GM23248 (cell line): Measurements from ENCODE around the gene KCTD12. TPM values are rescaled to one million over a fixed set of nuclear protein-coding genes. Genes with fewer than 3 reads are reported as not detected.
A peak's percentile ranks its signal among the peaks of the same experiment; 100 is the strongest.

Source experiments
- DNase-seq: peaks from one replicate; pipeline ENCODE4 v3.0.0-alpha.2; 2015
- H2AFZ ChIP-seq: fragments of 200-600 bp; sonication (generic); 2 replicates; pipeline ENCODE4 v1.6.1; 2016; ENCODE audit warnings: antibody characterized with exemption
- H3F3A ChIP-seq: fragments of 200-600 bp; sonication (generic); 2 replicates; pipeline ENCODE4 v1.6.1; 2016; ENCODE audit warnings: mild to moderate bottlenecking, antibody characterized with exemption, mixed run types; ENCODE audit not compliant: insufficient read depth
- H3K27ac ChIP-seq: fragments of 200-600 bp; sonication (generic); 2 replicates; pipeline ENCODE4 v1.5.1; 2016; ENCODE audit warnings: mild to moderate bottlenecking
- H3K27me3 ChIP-seq: fragments of 200-600 bp; sonication (generic); replicated peaks from 2 replicates; pipeline ENCODE4 v1.6.1; 2016; ENCODE audit warnings: mild to moderate bottlenecking; ENCODE audit not compliant: insufficient read depth
- H3K36me3 ChIP-seq: fragments of 200-600 bp; sonication (generic); 2 replicates; pipeline ENCODE4 v1.6.1; 2016; ENCODE audit warnings: low read depth, mild to moderate bottlenecking
- H3K4me1 ChIP-seq: fragments of 200-600 bp; sonication (generic); 2 replicates; pipeline ENCODE4 v1.6.1; 2016; ENCODE audit warnings: mild to moderate bottlenecking; ENCODE audit not compliant: insufficient read depth
- H3K4me2 ChIP-seq: fragments of 200-600 bp; sonication (generic); one replicate; pipeline ENCODE4 v1.6.1; 2016; ENCODE audit warnings: mild to moderate bottlenecking; ENCODE audit not compliant: unreplicated experiment
- H3K4me3 ChIP-seq: fragments of 200-600 bp; sonication (generic); 2 replicates; pipeline ENCODE4 v1.5.1; 2016; ENCODE audit warnings: mild to moderate bottlenecking
- H3K79me2 ChIP-seq: fragments of 200-600 bp; sonication (generic); 2 replicates; pipeline ENCODE4 v1.6.1; 2016; ENCODE audit warnings: mild to moderate bottlenecking; ENCODE audit not compliant: insufficient read depth
- H3K9ac ChIP-seq: fragments of 200-600 bp; sonication (generic); 2 replicates; pipeline ENCODE4 v1.6.1; 2016; ENCODE audit warnings: mild to moderate bottlenecking
- H3K9me2 ChIP-seq: fragments of 200-600 bp; sonication (generic); 2 replicates; pipeline ENCODE4 v1.6.1; 2016; ENCODE audit warnings: mixed run types, mild to moderate bottlenecking, moderate library complexity; ENCODE audit not compliant: insufficient read depth
- H3K9me3 ChIP-seq: fragments of 200-600 bp; sonication (generic); one replicate; pipeline ENCODE4 v1.6.1; 2017; ENCODE audit warnings: low read depth
- H4K20me1 ChIP-seq: fragments of 200-600 bp; sonication (generic); 2 replicates; pipeline ENCODE4 v1.6.0; 2016; ENCODE audit not compliant: insufficient read depth
- EZH2 ChIP-seq: fragments of 200-600 bp; sonication (generic); IDR thresholded peaks from 2 replicates; pipeline ENCODE4 v1.6.1; 2018; ENCODE audit warnings: antibody characterized with exemption, mild to moderate bottlenecking; ENCODE audit not compliant: insufficient read depth, poor library complexity, severe bottlenecking
- EZH2phosphoT487 ChIP-seq: fragments of 200-600 bp; sonication (generic); IDR thresholded peaks from 2 replicates; pipeline ENCODE4 v1.6.1; 2018; ENCODE audit warnings: antibody characterized with exemption, moderate library complexity, mild to moderate bottlenecking, low read depth; ENCODE audit not compliant: insufficient read depth
- WGBS, 2 experiments: methylation state at CpG; one replicate each; pipeline ENCODE4 v1.1.6; 2015 to 2017; ENCODE audit warnings: low lambda C conversion rate in 2 of 2, low coverage in 1 of 2; ENCODE audit errors: missing lambda C conversion rate in 2 of 2; 5-methylcytosine and 5-hydroxymethylcytosine counted together
- in situ Hi-C: fragments of 300-500 bp; cut with MboI; formaldehyde crosslinking; loops from 2 replicates; pipeline ENCODE4 v1.15.0; 2020
- polyA plus RNA-seq: library from polyadenylated mRNA; unstranded; fragments of >200 nt; fragmentation: Nextera tagmentation; extraction: Ambion mirVana; gene quantifications from 2 replicates; pipeline ENCODE4 v1.2.1, GENCODE V29; 2016
- total RNA-seq: library from RNA; depleted of rRNA; stranded (reverse); fragments of >200 nt; shearing (Covaris generic); gene quantifications from 2 replicates; pipeline ENCODE4 v1.2.3, GENCODE V29; 2014

Gene KCTD12
- total and polyA plus RNA-seq, 2 experiments from 2014 or later, result 4.0 to 30.4 TPM

DNA sequence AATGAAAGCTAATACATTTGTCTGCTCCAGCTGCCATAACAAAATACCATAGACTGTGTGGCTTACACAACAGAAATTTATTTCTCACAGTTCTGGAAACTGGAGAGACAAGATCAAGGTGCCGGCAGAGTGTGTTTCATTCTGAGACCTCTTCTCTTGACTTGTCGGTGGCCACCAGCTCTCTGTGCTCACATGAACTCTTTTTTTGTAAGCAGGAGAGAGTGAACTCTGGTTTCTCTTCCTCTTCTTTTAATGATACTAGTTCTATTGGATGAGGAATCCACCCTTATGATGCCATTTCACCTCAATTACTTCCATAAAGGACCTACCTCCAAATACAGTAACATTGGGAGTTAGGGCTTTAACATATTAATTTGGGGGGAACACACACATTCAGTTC lies 11.7 kb downstream of the KCTD12 start:
- Histone ChIP-seq H3K9me2 (no peaks in the 10 kb centered on the region; the same call in 1 of the 2 replicates), H3K9me3 (no peaks in the 10 kb centered on the region), H3K4me2 (no peak overlapping the region), H3K36me3 (no peaks in the 10 kb centered on the region), H3K27me3 (no peaks in the 10 kb centered on the region), H3F3A (peaks cover 14% of the 10 kb centered on the region), H4K20me1 (no peaks in the 10 kb centered on the region), H3K9ac (no peak overlapping the region), H2AFZ (no peak overlapping the region), H3K4me1 (peaks cover 17% of the 10 kb centered on the region), H3K4me3 (no peak overlapping the region), H3K79me2 (no peaks in the 10 kb centered on the region), H3K27ac (no peak overlapping the region)
- 89 to 95% methylated on average over 2 of the region's 2 CpGs for WGBS, 2 experiments
- TF ChIP-seq EZH2phosphoT487, result no peak
- TF ChIP-seq EZH2, result no peak
- no peak for DNase-seq
- in situ Hi-C loops, result no loop called here

DNA sequence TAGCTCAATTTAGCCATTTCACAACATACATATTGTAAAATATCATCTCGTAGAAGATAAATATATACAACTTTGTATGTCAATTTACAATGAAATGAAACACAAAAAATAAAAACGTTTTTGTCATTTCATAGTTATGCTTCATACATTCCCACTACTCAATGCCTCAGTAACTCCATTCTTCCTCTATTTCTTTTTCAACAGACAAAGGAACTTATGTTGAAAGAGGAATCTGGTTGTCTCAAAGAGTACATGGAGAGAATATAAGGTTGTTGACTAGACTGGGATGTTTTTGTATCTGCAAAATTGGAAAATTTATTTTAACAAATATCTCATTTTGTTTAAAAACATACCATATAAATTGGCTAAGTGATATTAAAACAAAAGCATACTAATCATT lies 12.8 kb downstream of the KCTD12 start:
- no peaks in the 10 kb centered on the region; the same call in 1 of the 2 replicates for H3K9me2 ChIP-seq
- no peak for TF ChIP-seq EZH2
- no peaks in the 10 kb centered on the region for H3K36me3 ChIP-seq
- no peaks in the 10 kb centered on the region for H3K27me3 ChIP-seq
- H3K79me2 ChIP-seq, result no peaks in the 10 kb centered on the region
- 0 out of 2 replicates have a peak, but pooled peaks cover 9% of the 10 kb centered on the region for H3K4me1 ChIP-seq
- no peak overlapping the region for H3K27ac ChIP-seq
- no peak overlapping the region for H3K4me2 ChIP-seq
- H4K20me1 ChIP-seq, result no peaks in the 10 kb centered on the region
- 50% methylated on average over 2 of the region's 2 CpGs for WGBS, 2 experiments
- H3K9ac ChIP-seq, result no peak overlapping the region
- no peaks in the 10 kb centered on the region for H3K9me3 ChIP-seq
- in situ Hi-C loops, result no loop called here
- no peak overlapping the region for H3K4me3 ChIP-seq
- no peak for DNase-seq
- 0 out of 2 replicates have a peak, but pooled peaks cover 5% of the 10 kb centered on the region for H3F3A ChIP-seq
- H2AFZ ChIP-seq, result no peak overlapping the region

DNA sequence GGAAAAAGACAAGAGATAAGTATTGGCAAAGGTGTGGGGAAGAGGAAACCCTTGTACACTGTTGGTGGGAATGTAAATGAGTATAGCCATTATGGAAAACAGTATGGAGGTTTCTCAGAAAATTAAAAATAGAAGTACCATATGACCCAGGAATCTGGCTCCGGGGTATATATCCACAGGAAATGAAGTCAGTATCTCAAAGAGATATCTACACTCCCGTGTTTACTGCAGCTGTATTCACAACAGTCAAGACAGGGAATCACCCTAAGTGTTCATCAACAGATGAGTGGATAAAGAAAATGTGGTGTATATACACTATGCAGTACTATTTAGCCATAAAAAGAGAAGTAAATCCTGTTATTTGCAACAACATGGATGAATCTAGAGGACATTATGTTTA lies 13.5 kb downstream of the KCTD12 start:
- 0 out of 2 replicates have a peak overlapping the region, but pooled peaks have one; percentile 16 for H2AFZ ChIP-seq
- in situ Hi-C loops, result no loop called here
- TF ChIP-seq EZH2phosphoT487 (no peak), EZH2 (no peak)

DNA sequence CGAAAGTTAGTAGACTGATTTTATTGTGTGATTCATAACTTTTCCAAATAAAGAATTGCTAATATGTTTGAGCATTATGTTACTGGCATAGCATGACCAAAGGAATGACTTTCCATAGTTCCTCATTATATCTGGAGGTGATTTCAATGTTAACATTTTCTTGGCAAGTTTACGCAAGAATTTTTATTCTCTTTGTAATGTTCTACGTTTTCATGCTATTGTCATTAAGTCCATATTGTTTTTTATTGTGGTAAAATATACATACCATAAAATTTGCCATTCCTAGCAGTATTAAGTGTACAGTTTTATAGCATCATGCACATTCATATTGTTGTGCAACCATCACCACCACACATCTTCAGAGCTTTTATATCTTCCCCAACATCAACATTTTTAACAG lies 14.8 kb downstream of the KCTD12 start:
- in situ Hi-C loops, result no loop called here
- Histone ChIP-seq H3K4me3 (no peak overlapping the region), H3K27me3 (no peaks in the 10 kb centered on the region), H3K9me2 (no peaks in the 10 kb centered on the region; the same call in 1 of the 2 replicates), H3K9me3 (no peaks in the 10 kb centered on the region), H3F3A (no peaks in the 10 kb centered on the region), H3K4me2 (no peak overlapping the region), H3K79me2 (no peaks in the 10 kb centered on the region), H4K20me1 (no peaks in the 10 kb centered on the region), H3K4me1 (no peaks in the 10 kb centered on the region), H2AFZ (no peak overlapping the region), H3K27ac (no peak overlapping the region), H3K36me3 (no peaks in the 10 kb centered on the region), H3K9ac (no peak overlapping the region)
- 66 to 74% methylated on average over 3 of the region's 3 CpGs for WGBS, 2 experiments
- TF ChIP-seq EZH2, result no peak
- TF ChIP-seq EZH2phosphoT487, result no peak
- DNase-seq, result no peak

More for the DNA sequence above, 13.5 kb downstream of the KCTD12 start:
- no peak overlapping the region for H3K4me2 ChIP-seq
- H3K9ac ChIP-seq, result no peak overlapping the region
- H3K9me2 ChIP-seq, result no peaks in the 10 kb centered on the region; the same call in 1 of the 2 replicates
- no peak overlapping the region for H3K4me3 ChIP-seq
- no peaks in the 10 kb centered on the region for H3K36me3 ChIP-seq
- 71 to 72% methylated on average over 2 of the region's 2 CpGs for WGBS, 2 experiments
- no peaks in the 10 kb centered on the region for H4K20me1 ChIP-seq
- H3K27me3 ChIP-seq, result no peaks in the 10 kb centered on the region
- no peaks in the 10 kb centered on the region for H3F3A ChIP-seq
- DNase-seq, result no peak
- no peaks in the 10 kb centered on the region for H3K9me3 ChIP-seq
- no peak overlapping the region for H3K27ac ChIP-seq
- H3K4me1 ChIP-seq, result 0 out of 2 replicates have a peak, but pooled peaks cover under 1% of the 10 kb centered on the region
- H3K79me2 ChIP-seq, result no peaks in the 10 kb centered on the region

DNA sequence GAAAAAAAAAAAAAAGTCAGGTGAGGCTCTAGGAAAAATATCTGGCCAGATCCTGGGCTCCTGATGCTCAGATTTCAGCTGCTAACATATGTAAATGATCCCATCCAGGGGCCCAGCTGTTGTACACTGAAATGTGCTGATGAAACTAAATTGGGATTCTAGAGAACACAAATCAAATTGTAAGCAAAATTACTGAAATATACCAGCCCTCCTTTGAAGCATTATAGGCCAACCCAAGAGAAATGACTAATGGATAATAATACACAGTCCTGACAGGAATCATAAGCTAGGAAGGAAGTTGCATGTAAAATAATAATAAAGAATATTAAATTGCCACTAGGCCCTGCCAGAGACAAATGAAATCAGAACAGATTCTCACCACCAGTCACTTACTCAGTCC lies 17.8 kb downstream of the KCTD12 start:
- DNase-seq, result no peak
- no peak for TF ChIP-seq EZH2phosphoT487
- no peak for TF ChIP-seq EZH2

More for the DNA sequence above, 17.8 kb downstream of the KCTD12 start:
- H3K36me3 ChIP-seq, result no peaks in the 10 kb centered on the region
- H3K27me3 ChIP-seq, result no peaks in the 10 kb centered on the region
- no peak overlapping the region for H3K4me3 ChIP-seq
- no peaks in the 10 kb centered on the region for H4K20me1 ChIP-seq
- no peak overlapping the region for H2AFZ ChIP-seq
- H3K4me2 ChIP-seq, result no peak overlapping the region
- H3K79me2 ChIP-seq, result no peaks in the 10 kb centered on the region
- no peak overlapping the region for H3K27ac ChIP-seq
- in situ Hi-C loops, result no loop called here
- H3K9ac ChIP-seq, result no peak overlapping the region
- no peaks in the 10 kb centered on the region; the same call in 1 of the 2 replicates for H3K9me2 ChIP-seq
- H3F3A ChIP-seq, result no peaks in the 10 kb centered on the region
- H3K9me3 ChIP-seq, result no peaks in the 10 kb centered on the region
- H3K4me1 ChIP-seq, result no peaks in the 10 kb centered on the region
